ENCODE data around the gene BPIFB6.

- TF ChIP-seq CTCF (conservative IDR thresholded peaks at IDR 0.05) (no peak), EZH2 (IDR thresholded peaks at IDR 0.05; ENCODE audit: low read depth) (no peak)
These were observed 52.3 kb downstream of the BPIFB6 start for GRCh38 chr20:33083544-33084340.
